Astrocyte of the spinal cord (primary cell): Measurements from ENCODE around the gene PCCA.

ENCODE experiments used
- DNase-seq: peaks from one replicate; pipeline ENCODE4 v3.0.0; 2011; ENCODE audit warnings: low read depth, low spot score
- H3K4me3 ChIP-seq: 2 replicates; pipeline ENCODE4 v1.5.1; 2011; ENCODE audit warnings: low read depth, mild to moderate bottlenecking, low read length, moderate library complexity
- in situ Hi-C: cut with HindIII; loops from 2 replicates; pipeline ENCODE4 v1.10.0; 2017; ENCODE audit warnings: low sequenced_read_pairs
- TF ChIP-seq, protein P1 (sequence below): IDR thresholded peaks from 2 replicates; pipeline ENCODE4 v1.5.1; 2012; ENCODE audit warnings: low read depth, mild to moderate bottlenecking, low read length, inconsistent platforms

Gene PCCA

DNA sequence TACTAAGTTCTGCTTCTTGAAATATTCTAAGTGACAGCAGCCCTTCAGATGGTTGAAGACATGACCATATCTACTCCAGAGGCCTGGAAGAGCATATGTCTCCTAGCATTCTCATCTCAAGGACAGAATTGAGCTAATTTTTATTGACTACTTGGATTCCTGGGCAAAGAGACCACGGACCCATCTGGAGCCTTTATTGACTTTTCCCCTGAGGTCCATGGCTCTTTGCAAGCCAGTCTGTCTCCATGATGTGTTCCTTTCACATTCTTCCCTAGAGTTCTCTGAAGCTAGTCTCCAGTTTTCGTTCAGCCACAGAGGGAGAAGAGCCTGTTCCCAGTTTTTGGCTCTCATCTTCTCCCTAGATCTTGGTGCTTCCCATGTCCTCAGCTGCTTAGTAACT, 202.7 kb downstream of the PCCA start:
- in situ Hi-C loops: no loop called here
- DNase-seq: no peak
- no peak overlapping the region for H3K4me3 ChIP-seq
- TF ChIP-seq, protein P1, sequence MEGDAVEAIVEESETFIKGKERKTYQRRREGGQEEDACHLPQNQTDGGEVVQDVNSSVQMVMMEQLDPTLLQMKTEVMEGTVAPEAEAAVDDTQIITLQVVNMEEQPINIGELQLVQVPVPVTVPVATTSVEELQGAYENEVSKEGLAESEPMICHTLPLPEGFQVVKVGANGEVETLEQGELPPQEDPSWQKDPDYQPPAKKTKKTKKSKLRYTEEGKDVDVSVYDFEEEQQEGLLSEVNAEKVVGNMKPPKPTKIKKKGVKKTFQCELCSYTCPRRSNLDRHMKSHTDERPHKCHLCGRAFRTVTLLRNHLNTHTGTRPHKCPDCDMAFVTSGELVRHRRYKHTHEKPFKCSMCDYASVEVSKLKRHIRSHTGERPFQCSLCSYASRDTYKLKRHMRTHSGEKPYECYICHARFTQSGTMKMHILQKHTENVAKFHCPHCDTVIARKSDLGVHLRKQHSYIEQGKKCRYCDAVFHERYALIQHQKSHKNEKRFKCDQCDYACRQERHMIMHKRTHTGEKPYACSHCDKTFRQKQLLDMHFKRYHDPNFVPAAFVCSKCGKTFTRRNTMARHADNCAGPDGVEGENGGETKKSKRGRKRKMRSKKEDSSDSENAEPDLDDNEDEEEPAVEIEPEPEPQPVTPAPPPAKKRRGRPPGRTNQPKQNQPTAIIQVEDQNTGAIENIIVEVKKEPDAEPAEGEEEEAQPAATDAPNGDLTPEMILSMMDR: no peak

DNA sequence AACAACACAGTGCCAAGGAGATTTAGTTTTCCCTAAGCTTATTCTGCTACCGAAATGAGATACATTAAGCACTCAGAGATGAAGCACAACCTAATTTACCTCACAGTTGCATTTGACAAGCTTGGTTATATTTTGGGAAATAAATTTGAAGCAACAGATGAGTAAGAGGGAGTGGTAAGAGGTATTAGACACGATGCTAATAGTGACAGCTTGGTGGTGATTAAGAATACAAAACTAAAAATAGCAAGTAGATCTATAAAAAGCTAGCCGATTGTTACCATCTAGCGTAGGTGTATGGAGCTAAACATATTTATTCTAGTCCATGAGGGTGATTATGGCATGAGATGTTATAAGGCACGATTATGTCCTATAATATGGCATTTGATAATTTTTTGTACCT, 208.5 kb downstream of the PCCA start:
- no peak overlapping the region for H3K4me3 ChIP-seq
- no peak for DNase-seq
- TF ChIP-seq, protein P1: no peak
- in situ Hi-C loops: no loop called here

DNA sequence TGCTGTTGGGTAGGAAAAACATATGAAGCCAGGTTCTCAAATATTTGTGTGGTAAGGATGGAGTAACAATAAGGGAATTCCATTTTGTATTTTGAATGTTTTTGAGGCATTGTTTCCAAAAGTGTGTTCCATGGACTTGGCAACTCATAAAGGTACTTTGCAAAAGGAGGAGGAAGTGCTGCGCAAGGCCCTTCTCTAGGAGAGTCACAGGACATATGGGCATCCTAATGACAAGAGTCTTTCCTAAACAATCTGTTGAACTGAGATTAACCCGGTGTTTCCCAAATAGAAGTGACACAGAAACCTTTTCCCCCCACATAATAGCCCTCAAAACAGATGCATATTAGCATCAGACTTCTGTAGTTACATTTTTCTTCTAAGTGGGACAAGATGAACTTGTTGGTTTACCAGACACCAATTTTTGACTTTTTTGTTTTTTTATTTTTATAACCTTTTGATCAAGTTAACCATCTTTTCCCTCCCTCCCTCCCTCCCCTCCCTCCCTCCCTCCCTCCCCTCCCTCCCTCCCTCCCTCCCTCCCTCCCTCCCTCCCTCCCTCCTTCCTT, 209.3 kb downstream of the PCCA start:
- TF ChIP-seq, protein P1: no peak
- in situ Hi-C loops: no loop called here
- H3K4me3 ChIP-seq: no peak overlapping the region
- no peak for DNase-seq

DNA sequence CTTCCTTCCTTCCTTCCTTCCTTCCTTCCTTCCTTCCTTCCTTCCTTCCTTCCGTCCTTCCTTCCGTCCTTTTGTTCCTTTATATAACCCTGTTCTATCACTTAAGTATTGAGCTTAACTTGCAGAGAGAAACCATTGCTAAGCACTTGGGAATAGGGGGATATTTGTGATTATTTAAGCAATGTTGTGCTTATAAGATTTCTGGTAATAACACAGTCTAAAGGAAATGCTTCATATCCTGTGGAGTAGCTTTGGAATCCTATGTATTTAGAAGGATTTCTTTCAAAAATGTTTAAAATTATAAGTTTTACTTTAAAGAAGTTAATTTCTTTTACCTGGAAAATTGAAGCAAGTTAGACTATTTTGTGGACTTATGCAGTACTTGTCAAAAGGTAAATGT, 209.8 kb downstream of the PCCA start:
- DNase-seq: no peak
- H3K4me3 ChIP-seq: no peak overlapping the region
- in situ Hi-C loops: no loop called here
- TF ChIP-seq, protein P1: no peak

DNA sequence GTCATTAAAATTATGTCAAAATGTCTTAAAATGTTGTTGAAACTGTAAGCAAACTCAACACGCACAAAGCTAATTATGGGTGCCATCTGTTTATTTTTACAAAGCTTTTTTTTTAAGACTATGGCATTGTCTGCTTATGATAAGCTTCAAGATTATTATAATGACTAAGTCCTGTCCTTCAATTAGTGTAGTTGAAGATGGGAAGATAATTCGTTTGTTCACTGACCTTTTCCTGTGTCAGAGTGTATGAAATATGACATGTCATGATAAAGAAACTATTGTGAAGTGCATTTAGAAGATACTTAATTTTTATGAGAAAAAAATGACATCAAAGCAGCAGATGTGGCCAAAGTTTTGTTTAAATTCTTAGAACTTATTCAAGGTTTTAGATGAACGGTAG, 211.3 kb downstream of the PCCA start:
- no peak overlapping the region for H3K4me3 ChIP-seq
- DNase-seq: no peak
- TF ChIP-seq, protein P1: no peak
- in situ Hi-C loops: no loop called here

DNA sequence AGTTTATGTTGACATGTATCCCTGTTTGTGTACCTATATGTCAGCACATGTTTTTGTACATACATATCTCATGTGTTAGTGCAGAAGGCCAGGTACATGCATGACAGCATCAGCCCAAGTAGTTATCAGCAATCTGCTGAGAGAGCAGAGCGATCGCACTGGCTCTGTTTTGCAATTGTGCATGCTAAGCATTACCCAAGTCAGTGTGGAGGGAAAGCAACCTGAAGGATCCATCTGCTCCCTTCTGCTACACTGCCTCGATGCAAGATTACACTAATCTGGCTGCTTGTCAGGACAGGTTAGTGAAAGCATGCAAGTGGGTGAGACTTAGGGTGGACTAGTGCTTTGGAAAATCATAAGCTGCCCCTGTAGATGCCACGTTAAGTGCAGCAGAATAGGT, 211.8 kb downstream of the PCCA start:
- H3K4me3 ChIP-seq: no peak overlapping the region
- in situ Hi-C loops: no loop called here
- TF ChIP-seq, protein P1: no peak
- no peak for DNase-seq

DNA sequence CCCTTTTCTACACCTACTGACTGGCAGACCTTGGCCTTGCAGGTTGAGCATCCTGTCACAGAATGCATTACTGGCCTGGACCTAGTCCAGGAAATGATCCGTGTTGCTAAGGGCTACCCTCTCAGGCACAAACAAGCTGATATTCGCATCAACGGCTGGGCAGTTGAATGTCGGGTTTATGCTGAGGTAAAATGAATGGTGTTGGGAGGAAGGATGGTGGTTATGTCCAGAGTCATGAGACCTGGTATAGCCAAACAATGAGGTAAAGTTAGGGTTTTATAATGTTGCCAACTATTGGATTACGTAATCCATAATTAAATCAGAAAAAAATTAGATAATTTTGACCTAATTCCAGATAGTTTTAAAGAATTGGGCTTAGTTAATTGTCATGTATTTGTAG, 212.5 kb downstream of the PCCA start:
- DNase-seq: no peak
- TF ChIP-seq, protein P1: no peak
- in situ Hi-C loops: no loop called here
- H3K4me3 ChIP-seq: no peak overlapping the region
